Stimulated activated CD4-positive, alpha-beta T cell treated with anti-CD3 and anti-CD28 coated beads, Interleukin-1b, Interleukin-23, amount 100 ng/mL, for 4 hours (primary cell): ENCODE results near the gene COL4A2.

ENCODE experiments used
- DNase-seq, 2 donors: peaks; one replicate each; pipeline ENCODE4 v3.0.0-alpha.2; 2020; ENCODE audit warnings: low read depth in 2 of 2

The COL4A2 gene

DNA sequence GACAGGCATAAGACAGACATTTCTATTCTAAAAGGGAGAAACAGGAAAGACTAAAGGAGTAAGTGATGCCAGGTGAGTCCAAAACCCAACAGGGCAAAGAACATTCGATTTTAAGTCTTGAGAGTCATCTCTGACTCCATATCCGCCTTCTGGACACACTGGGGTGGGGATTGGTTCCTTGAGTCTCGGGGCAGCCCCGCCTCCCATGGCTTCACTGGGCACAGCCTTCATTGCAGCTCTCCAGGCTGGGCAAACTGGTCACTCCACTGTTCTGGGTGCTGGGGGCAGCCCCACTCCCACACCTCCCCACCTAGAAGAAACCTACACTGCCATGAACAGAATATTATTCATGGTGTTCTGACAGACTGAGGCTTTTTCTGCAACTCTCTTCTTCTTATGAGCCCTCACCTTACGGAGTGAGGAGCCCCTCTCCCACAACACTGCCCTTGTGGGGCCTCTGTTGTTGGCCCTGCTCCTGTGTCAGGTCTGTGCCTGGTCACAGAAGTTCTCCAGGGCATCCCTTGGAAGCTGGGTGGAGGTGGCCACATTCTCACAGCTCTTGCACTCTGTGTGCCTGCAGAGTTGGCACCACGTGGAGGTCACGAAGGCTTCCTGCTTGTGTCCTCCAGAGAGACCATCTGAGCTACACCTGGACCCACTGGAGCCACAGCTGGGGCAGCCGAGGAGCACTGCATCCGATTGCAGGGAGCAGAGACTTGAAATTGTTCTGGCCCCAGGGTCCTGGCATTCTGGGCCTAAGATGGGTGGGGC, 95.4 kb downstream of the COL4A2 start:
- no peak for DNase-seq

DNA sequence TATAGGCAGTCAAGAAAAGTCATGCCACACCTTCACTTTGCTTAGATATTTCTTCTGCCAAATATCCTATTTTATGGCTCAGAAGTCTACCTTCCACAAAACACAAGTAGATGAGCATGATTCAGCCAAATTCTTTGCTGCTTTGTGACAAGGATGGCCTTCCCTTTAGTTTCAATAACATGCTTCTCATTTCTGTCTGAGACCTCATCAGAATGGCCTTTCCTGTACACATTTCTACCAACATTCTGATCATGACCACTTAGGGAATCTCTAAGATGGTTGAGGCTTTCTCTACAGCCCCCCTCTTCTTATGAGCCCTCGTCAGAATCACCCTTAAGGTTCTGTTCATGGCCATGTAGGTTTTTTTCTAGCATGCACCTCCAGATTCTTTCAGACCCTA, 96.2 kb downstream of the COL4A2 start:
- no peak for DNase-seq

DNA sequence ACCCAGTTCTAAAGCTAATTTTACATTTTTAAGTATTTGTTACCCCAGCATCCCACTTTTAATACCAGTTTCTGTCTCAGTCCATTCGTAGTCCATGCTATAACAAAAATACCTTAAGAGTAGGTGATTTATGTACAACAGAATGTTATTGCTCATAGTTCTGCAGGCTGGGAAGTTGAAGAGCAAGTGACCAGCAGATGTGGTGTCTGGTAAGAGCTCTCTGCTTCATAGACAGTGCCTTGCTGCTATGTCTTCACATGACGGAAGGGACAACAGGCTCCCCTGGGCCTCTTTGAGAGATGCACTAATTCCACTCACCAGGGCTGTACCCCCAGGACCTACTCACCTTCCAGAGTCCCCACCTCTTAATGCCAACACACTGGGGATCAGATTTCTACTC, 96.6 kb downstream of the COL4A2 start:
- no peak for DNase-seq

DNA sequence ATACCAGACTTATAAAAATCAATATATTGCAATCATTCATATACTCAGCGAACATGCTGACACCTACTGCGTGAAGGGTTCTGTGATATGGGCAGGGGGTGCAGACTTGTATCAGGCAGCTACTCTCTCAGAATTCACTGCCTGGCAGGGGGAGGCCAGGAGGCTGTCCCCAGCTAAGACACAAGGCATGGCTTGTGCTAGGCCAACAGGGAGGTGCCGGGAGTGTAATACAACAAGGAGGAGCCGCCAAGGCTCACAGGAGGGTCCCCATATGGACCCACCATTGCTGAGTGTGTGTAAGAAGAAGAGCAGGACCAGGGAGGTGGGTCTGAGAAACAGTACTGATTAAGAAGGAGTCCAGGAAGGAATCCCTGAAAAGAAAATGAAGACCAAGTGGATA, 97.2 kb downstream of the COL4A2 start:
- DNase-seq = no peak

DNA sequence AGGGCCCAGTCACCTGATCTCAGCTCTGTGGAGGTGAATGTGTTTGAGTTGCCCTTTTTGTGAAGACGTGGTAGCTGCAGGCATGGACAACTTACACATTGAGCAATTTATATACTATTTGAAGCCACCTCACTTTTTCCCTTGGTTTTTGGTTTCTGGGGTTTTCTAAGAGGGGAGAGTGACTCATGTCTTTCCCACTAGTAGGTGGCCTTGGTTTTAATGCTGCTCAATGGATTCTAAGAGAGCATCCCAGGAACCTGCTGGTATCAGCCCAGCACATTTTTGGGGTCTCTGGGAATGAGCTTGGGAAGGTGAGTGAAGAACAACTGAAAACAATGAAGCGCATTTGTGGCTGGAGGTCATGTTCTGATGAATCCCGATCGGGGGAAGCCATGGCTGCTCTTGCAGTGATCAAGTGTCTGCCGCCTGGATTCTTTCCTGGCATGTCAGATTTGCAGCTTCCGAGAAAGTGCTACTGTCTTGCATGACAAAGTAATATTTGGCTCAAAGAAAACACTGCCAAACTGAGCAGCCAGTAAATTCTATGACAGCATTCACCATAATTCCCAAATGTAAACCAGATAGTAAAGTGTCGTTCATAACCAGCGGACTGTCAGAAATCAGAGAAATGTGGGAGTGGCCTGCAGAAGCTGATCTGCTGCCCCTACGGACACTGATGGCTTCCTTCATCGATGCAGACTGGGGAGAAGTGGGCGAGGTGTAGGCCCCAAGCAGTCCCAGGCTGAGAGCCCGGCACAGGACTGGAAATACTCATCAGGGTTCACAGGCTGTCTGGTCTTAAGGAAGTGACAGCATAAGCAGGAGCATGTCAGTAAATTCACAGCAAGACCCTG, 98.7 kb downstream of the COL4A2 start:
- no peak for DNase-seq

DNA sequence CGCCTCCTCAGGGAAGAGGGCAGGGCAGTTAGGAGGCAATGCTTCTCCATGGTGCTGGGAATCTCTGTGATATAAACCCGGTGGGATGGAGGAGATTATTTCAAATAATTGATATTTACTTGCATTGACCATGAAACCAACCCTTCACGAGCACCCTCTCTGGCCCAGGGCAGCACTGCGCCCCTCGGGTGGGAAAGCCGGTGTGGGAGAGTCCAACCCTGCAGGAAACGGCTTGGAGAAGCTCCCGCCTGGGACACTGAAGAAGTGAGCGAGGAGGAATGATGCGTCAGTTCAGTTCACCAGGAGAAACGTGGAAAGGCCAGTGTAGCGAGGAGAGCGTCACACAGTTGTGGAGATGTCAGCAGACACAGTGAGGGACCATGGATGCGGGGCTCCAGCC, 99.9 kb downstream of the COL4A2 start:
- no peak for DNase-seq

DNA sequence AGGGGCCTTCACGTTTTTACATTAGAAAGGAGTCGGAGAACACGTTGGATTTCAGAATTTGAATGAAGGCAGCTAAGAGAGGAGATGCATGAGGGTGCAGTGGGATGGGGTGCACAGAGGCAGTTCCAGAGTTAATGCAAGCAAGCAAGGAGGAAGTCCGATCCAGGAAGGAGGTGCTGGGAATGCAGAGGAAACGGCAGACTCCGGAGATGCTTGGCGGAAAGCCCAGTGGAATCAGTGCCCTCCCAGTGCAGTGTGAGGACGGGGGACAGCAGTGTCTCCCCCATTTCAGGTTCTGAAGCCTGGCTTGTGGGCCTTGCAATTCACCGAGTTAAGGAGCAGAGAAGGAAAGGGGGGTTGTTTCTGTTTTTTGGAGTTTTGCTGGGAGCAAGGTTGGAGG, 100.4 kb downstream of the COL4A2 start:
- no peak for DNase-seq

DNA sequence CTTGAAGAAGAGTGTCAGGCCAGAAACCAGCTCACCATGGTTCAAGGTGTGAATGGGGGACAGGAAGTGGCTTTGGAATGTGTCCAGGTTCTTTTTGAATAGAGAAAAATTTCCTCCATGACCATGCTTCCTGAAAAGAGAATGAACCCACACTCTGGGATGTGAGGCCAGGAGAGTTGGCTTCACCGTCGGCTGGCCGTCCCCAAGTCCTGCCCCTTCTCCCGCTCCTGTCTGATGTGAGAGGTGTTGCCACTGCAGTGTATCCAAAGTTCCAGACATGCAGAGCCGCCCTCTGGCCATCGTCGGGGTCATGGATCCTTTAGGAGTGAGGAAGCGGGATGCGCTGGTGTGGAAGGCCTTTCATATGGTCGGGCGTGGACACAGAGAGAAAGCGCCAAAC, 101.2 kb downstream of the COL4A2 start:
- DNase-seq = no peak

DNA sequence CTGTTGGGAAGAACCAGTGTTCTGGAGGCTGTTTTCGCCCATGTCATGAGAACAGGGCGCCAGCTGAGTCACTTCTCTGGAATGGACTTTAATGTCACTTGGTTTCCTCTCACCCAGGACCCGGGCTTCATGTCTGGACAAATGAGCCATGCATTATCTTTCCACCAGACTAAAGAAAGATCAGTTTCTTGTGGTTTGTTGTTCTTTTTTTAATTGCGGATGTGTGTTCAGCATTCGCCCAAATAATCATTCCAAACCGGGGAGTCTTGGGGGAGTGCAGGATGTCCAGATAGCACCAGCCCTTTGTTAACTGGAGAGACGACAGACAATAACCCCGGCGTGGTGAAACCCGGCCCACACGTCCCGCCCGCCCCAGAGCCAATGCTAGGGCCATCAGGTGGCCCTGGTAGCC, 102.5 kb downstream of the COL4A2 start:
- DNase-seq = no peak

DNA sequence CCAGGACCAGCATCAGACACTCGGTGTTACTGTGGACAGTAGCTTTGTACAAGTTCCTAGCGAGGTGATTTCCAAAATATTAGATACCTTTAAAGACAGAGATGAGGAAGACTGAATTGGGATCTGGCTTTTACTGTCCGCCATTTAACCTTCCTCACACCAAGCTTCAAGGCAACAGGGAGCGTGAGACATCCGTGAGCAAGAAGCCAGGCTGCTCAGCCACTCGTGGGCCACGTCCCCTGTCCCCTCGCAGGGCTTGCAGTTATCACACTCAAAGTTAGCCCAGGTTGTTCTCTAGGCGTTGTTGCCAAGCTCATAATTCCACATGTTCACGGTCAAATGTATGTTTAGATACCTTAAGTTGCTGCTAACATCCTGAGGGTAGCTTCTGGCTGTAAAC, 102.9 kb downstream of the COL4A2 start:
- DNase-seq = no peak

DNA sequence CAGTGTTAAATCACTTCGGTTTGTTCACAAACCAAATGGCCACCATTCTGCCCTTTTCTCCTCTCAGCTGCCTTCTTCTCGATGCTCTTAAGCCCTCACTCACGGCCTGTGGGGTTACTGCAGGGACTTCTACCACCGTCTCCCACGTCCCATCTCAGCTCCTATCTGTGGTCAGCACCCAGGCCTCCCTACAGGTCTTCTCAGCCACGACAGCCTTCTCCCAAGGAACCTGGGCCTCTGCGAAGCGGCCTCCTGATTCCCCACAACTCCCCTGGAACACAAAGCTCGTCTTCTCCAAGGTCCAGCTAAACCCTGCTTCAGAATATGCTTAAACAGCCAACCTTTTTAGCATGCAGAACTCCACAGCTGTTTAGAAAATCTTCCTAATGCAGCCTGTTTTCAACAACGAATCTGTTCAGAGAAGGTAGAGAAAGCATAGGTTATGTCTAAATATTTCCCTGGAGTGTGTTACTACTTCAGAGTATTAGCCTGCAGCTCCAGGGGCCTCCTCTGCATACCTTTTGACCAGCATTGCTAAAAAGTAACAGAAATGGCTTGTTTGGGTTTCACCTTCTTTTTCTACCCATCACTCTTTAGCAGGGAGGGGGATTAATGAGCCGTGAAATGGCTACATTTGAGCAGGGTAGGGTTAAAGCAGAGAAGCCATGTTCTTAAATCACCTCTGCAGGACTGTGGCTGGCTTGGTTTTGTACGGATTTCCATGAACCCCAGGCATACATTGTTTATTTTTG, 104.0 kb downstream of the COL4A2 start:
- DNase-seq = no peak

DNA sequence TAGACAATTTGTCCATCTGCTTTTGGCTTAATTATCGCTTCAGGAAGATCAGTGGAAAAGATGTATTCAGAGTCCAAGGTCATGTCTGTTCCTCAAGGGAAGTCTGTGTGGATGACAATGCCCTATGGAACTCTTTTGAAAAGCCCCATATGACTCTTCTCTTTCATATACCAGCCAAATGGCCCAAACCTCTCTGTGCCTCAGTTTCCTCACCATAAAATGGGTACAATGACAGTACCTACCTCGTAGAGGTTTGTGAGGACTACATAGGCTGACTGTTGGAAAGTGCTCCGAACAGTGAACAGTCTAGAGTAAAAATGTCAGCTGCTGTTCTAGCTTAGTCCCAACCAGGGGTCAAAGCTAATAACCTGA, 104.6 kb downstream of the COL4A2 start:
- DNase-seq = no peak

DNA sequence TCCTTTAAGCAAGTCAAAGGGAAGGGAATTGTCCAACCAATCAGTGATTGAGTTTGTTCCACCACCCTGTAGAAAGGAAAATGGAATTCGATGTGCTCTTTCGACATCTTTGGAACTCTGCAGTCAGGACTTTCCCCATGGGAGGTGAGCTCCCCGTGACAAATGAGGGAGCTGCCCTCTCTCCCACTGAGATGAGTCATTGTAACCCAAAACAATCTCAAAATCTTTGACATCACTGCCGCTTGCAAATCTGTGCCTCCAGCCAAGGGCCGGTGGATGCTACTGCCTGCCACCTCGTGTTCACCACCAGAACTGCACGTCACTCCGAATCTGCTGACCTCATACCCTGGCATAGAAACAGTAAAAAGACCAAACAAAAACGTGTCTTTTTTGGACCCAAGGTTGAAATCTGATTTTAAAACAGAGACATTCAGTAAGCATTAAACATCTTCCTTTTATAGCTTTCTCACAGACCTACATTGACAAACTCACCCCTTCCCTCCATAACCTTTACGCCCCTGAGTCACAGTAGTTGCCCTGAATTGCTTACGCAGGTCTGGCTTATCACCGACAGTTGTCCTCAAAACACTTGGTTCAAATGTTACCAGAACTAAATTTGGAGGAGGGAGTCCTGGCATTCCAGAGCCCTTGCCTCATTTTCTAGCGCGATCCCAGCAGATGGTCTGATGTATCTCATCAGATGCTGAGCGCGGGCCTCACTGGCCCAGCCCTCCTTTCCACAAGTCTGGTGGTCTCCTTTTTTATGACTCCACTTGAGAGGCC, 105.2 kb downstream of the COL4A2 start:
- peak; percentile 39 to 49 for DNase-seq

DNA sequence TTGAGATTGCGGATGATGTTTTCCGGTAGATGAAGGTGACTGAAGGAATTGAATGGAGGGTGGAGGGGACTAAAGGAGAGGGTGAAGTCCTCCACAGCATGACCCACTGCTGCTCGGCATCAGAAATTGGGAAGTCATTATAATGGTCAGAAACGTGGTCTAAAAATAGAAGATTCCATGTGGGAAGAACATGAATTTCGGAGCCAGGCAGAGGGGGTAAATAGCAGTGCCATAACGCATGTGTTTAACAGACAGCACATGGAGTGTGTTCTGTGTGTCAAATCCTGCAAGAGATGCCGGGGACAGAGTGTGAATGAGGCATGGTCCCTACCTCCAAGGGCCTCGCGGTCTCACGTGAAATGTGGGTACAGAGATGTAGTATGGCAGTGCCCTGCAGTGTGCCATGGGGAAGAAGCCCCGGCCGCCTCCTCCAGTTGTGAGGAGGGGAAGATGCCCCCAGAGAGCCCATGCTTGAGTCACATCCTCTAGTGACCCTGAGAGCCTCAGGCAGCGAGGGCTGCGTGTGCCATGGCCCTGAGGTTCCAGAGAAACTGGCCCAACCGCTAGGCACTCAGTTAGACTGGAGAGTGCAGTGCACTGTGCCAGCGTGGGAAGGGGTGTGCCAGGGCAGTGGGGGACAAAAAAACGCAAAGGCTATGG, 106.1 kb downstream of the COL4A2 start:
- no peak for DNase-seq

DNA sequence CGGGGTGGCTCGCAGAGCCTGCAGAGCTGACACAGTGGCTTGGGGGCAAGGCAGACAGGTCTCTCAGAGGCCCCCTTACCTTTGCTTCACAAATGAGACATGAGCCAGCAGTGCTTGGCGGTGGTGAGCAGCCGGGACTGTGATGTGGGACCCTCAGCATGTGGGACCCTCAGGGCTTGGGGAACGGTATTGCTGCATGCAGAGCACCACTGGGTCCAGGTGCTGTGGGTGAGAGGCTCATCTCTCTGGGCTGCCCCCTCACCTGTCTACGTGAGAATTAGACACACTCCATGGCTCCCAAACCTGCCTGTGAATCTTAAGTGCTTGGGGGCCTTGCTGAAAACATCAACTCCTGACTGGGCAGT, 106.6 kb downstream of the COL4A2 start:
- DNase-seq = no peak

DNA sequence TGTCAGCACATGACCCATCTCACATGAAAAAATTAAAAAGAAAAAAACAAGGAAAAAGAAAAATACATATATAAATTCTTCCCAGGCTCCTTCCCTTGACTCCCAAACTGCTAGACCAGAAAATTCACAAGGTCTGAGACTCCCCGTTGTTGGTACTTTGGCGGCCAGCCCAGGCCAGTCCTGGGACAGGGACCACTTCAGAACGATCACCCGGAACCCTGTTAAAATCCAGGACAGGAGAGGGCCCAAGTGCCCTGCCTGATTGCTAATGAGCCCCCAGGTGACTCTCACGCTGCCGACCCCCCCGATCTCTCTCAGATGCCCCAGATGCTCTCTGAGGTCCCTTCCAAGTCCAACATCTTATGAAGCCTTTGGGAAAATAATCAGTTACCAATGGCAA, 107.2 kb downstream of the COL4A2 start:
- no peak for DNase-seq

DNA sequence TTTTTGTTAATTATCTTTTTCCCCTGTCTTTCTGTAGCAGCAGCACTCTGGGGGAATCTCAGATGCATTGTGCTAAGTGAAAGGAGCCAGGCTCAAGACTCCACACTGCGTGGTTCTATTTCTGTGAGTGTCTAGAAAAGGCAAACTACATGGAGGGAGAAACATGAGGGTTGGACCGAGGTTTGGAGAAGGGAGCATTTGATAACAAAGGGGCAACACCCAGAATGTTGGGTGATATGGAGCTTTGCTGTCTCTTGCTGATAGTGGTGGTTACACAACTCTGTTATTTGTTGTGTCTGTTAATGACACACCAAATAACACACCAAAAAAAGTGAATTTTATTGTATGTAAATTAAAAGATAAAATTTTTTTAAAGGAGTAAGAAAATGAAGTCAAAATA, 107.8 kb downstream of the COL4A2 start:
- DNase-seq = no peak

DNA sequence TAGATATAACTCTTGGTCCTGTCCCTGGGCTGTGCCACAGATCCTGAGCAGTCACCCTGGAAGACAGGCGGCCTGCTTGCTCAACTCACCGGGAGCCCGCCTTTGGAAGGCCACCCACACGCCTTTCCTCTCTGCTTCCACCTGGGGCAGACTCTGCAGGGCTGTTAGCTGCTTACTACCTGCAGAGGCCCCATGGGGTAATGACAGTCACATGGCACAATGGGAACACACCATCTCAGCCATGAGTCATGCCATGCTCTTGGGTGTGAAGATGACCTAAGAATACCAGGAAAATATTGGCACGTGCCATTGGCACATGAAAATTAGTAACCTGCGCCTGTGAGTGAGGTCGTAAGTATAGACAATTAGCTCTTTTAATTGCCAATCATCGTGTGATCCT, 108.6 kb downstream of the COL4A2 start:
- no peak for DNase-seq

DNA sequence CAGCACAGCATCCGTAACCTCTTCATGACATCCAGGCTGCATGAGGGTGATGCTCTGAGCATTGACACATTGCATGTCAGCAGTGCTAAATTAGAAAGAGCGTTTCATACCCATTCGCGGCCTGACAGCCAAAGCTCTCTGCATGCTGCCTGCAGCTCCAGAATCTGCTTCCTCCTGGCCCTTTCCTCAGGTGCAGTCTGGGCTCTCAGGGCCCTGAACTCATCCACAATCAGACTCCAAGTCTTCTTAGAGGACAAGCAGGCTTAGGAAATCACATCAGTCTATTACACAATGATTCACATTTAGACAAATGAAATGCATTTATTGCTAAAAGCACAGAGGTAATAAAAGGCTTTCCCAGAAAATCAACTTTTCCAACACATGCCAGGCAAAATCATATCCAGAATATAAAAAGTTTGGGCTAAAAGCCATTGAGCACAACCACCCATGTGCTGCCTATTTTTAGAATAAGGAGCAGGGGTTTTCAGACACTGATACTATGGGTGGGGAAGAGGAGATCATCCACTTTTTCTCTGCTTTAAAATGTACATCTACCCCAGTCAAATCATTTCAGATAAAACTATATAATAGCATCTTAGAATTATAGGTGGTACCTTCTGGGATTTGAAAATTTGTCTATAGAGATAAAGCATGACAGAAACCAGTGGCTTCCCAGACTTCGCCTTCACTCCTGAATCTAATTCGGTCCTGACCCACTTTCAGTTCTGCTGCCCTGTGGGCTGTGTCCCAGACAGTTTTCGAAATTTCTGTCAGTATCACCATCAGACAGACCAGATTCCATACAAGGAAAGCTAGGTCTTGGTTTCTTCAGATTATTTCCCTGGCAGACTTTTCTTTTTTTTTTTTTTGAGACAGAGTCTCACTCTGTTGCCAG, 109.3 kb downstream of the COL4A2 start:
- DNase-seq = no peak

DNA sequence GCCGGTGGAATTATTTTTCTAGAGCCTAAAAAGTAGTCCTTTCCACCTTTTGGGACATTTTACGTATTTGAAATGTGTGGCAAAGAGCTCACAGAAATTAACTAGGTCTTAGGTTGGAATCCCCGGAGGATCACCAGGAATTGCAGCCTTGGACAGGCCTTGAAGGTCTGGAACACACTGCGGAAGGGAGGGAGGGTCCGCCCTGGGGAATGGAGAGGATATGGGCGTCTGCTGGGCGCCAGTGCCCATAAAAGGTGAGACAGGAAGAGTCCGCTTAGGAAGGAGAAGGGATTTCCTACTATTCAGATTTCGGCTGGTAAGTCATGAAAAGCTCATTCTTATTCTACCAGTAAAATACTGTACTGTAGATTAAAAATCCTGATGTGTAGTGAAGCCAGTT, 111.9 kb downstream of the COL4A2 start:
- DNase-seq = no peak
